Astrocyte (in vitro differentiated cells and primary cell): ENCODE data around the gene FRS2. TPM values are rescaled to one million over a fixed set of nuclear protein-coding genes. Genes with fewer than 3 reads are reported as not detected.

Experiments
- DNase-seq: peaks from one replicate; pipeline ENCODE4 v3.0.0-alpha.2; 2010; ENCODE audit warnings: low read depth
- FAIRE-seq: peaks from 2 replicates; lab custom pipeline; 2011; peaks lifted over from hg19 to GRCh38; lab: Jason Lieb, UNC
- H2AFZ ChIP-seq: 2 replicates; pipeline ENCODE4 v1.6.0; 2012; ENCODE audit warnings: low read depth, low read length, inconsistent platforms
- H3K27ac ChIP-seq: 2 replicates; pipeline ENCODE4 v1.5.1; 2011; ENCODE audit warnings: low read depth, low read length, inconsistent platforms
- H3K27me3 ChIP-seq: 2 replicates; pipeline ENCODE4 v1.6.0; 2011; ENCODE audit warnings: low read length, inconsistent platforms; ENCODE audit not compliant: insufficient read depth
- H3K36me3 ChIP-seq: 2 replicates; pipeline ENCODE4 v1.5.1; 2011; ENCODE audit warnings: low read length, inconsistent platforms; ENCODE audit not compliant: insufficient read depth
- H3K4me1 ChIP-seq: 2 replicates; pipeline ENCODE4 v1.5.1; 2011; ENCODE audit warnings: low read length, inconsistent platforms; ENCODE audit not compliant: insufficient read depth
- H3K4me2 ChIP-seq: 2 replicates; pipeline ENCODE4 v1.6.0; 2012; ENCODE audit warnings: low read length, inconsistent platforms
- H3K4me3 ChIP-seq: 2 replicates; pipeline ENCODE4 v1.5.1; 2011; ENCODE audit warnings: low read depth, mild to moderate bottlenecking, low read length, inconsistent platforms; ENCODE audit not compliant: insufficient read depth
- H3K79me2 ChIP-seq: 2 replicates; pipeline ENCODE4 v1.6.0; 2012; ENCODE audit warnings: mild to moderate bottlenecking, low read length, inconsistent platforms; ENCODE audit not compliant: insufficient read depth
- H3K9ac ChIP-seq: 2 replicates; pipeline ENCODE4 v1.6.0; 2012; ENCODE audit warnings: mild to moderate bottlenecking, low read length, inconsistent platforms
- H3K9me3 ChIP-seq: 2 replicates; pipeline ENCODE4 v1.5.1; 2012; ENCODE audit warnings: low read depth, mild to moderate bottlenecking, low read length, inconsistent platforms; ENCODE audit not compliant: insufficient read depth
- H4K20me1 ChIP-seq: 2 replicates; pipeline ENCODE4 v1.6.0; 2012; ENCODE audit warnings: low read length, inconsistent platforms; ENCODE audit not compliant: insufficient read depth
- H3K27ac Mint-ChIP-seq: one replicate; pipeline ENCODE4 v1.8.0; 2021; ENCODE audit warnings: mild to moderate bottlenecking, mixed read lengths; ENCODE audit not compliant: unreplicated experiment
- H3K27me3 Mint-ChIP-seq: one replicate; pipeline ENCODE4 v1.8.0; 2021; ENCODE audit warnings: low read depth, mixed read lengths; ENCODE audit not compliant: unreplicated experiment
- H3K36me3 Mint-ChIP-seq: one replicate; pipeline ENCODE4 v1.8.0; 2021; ENCODE audit warnings: low read depth, mixed read lengths; ENCODE audit not compliant: unreplicated experiment
- H3K4me1 Mint-ChIP-seq: one replicate; pipeline ENCODE4 v1.8.0; 2021; ENCODE audit warnings: low read depth, mixed read lengths; ENCODE audit not compliant: unreplicated experiment
- H3K4me3 Mint-ChIP-seq: one replicate; pipeline ENCODE4 v1.8.0; 2021; ENCODE audit warnings: mild to moderate bottlenecking, moderate library complexity, mixed read lengths; ENCODE audit not compliant: unreplicated experiment
- H3K9me3 Mint-ChIP-seq: one replicate; pipeline ENCODE4 v1.8.0; 2021; ENCODE audit warnings: mild to moderate bottlenecking, mixed read lengths; ENCODE audit not compliant: unreplicated experiment
- CTCF ChIP-seq: IDR thresholded peaks from 2 replicates; pipeline ENCODE4 v1.5.1; 2011; ENCODE audit warnings: low read depth, mild to moderate bottlenecking, inconsistent platforms, low read length, moderate library complexity; ENCODE audit not compliant: insufficient read depth
- EZH2 ChIP-seq: IDR thresholded peaks from 2 replicates; pipeline ENCODE4 v1.6.1; 2012; ENCODE audit warnings: mild to moderate bottlenecking, low read length, inconsistent platforms; ENCODE audit not compliant: insufficient read depth
- total RNA-seq: library from RNA; stranded (reverse); gene quantifications from 2 replicates; pipeline ENCODE4 v1.2.1, GENCODE V29; 2021

Gene FRS2
- total RNA-seq, 1 donor from 2014 or later = 60.9 TPM

- Histone ChIP-seq H3K27ac (no peak overlapping the region), H3K4me3 (no peak overlapping the region), H3K27me3 (no peaks in the 10 kb centered on the region), H3K9me3 (no peaks in the 10 kb centered on the region), H3K36me3 (peaks cover 5% of the 10 kb centered on the region), H3K9ac (no peak overlapping the region), H2AFZ (no peak overlapping the region), H3K79me2 (peaks cover 97% of the 10 kb centered on the region), H4K20me1 (peaks cover 60% of the 10 kb centered on the region), H3K4me1 (peaks cover 12% of the 10 kb centered on the region), H3K4me2 (no peak overlapping the region)
- peaks cover 3% of the 10 kb centered on the region for H3K36me3 Mint-ChIP-seq
- no peak overlapping the region for H3K27ac Mint-ChIP-seq
- no peak for DNase-seq
- H3K9me3 Mint-ChIP-seq = peaks cover 2% of the 10 kb centered on the region
- H3K27me3 Mint-ChIP-seq = no peaks in the 10 kb centered on the region
- H3K4me3 Mint-ChIP-seq = no peak overlapping the region
- FAIRE-seq = no peak
- TF ChIP-seq EZH2 (no peak), CTCF (no peak)
- peaks cover 60% of the 10 kb centered on the region for H3K4me1 Mint-ChIP-seq
These were observed 46.8 kb downstream of the FRS2 start for GRCh38 chr12:69516950-69517349.

- H3K4me1 ChIP-seq = peaks cover 11% of the 10 kb centered on the region
- no peak for TF ChIP-seq EZH2
- no peak for TF ChIP-seq CTCF
- FAIRE-seq (no peak), DNase-seq (no peak)
- peaks cover 6% of the 10 kb centered on the region for H3K36me3 Mint-ChIP-seq
- H3K4me2 ChIP-seq = no peak overlapping the region
- H2AFZ ChIP-seq = no peak overlapping the region
- peaks cover 4% of the 10 kb centered on the region for H3K9me3 Mint-ChIP-seq
- peaks cover 5% of the 10 kb centered on the region for H3K36me3 ChIP-seq
- no peak overlapping the region for H3K27ac Mint-ChIP-seq
- no peak overlapping the region for H3K27ac ChIP-seq
- no peak overlapping the region for H3K4me3 ChIP-seq
- no peaks in the 10 kb centered on the region for H3K27me3 Mint-ChIP-seq
- no peak overlapping the region for H3K9ac ChIP-seq
- peaks cover 57% of the 10 kb centered on the region for H3K4me1 Mint-ChIP-seq
- H3K9me3 ChIP-seq = no peaks in the 10 kb centered on the region
- no peak overlapping the region for H3K4me3 Mint-ChIP-seq
- H4K20me1 ChIP-seq = peaks cover 61% of the 10 kb centered on the region
- H3K27me3 ChIP-seq = no peaks in the 10 kb centered on the region
- H3K79me2 ChIP-seq = peaks cover 97% of the 10 kb centered on the region
These were observed 47.2 kb downstream of the FRS2 start for GRCh38 chr12:69517406-69517805.

- Mint-ChIP-seq H3K4me1 (peaks cover 34% of the 10 kb centered on the region), H3K36me3 (peaks cover 18% of the 10 kb centered on the region), H3K27me3 (no peaks in the 10 kb centered on the region), H3K9me3 (peaks cover 13% of the 10 kb centered on the region), H3K4me3 (no peak overlapping the region), H3K27ac (peak overlapping the region; percentile 92)
- no peak for FAIRE-seq
- H4K20me1 ChIP-seq = peaks cover 75% of the 10 kb centered on the region
- H3K4me1 ChIP-seq = peaks cover 6% of the 10 kb centered on the region
- H3K79me2 ChIP-seq = peaks cover 98% of the 10 kb centered on the region
- no peaks in the 10 kb centered on the region for H3K27me3 ChIP-seq
- H3K4me2 ChIP-seq = peak overlapping the region; percentile 30
- peaks cover 5% of the 10 kb centered on the region for H3K36me3 ChIP-seq
- no peak overlapping the region for H2AFZ ChIP-seq
- peak overlapping the region; percentile 15 for H3K27ac ChIP-seq
- no peaks in the 10 kb centered on the region for H3K9me3 ChIP-seq
- peak; percentile 96 for DNase-seq
- TF ChIP-seq EZH2 (no peak), CTCF (no peak)
- no peak overlapping the region for H3K9ac ChIP-seq
- no peak overlapping the region for H3K4me3 ChIP-seq
These were observed 49.7 kb downstream of the FRS2 start for GRCh38 chr12:69519871-69520270.
